Kidney epithelial cell (primary cell): Measurements from ENCODE around the gene KANSL3. TPM values are rescaled to one million over a fixed set of nuclear protein-coding genes. Genes with fewer than 3 reads are reported as not detected.

Experiments
- DNase-seq: peaks from one replicate; pipeline ENCODE4 v3.0.0-alpha.2; 2010; ENCODE audit warnings: low read depth
- H3K27me3 ChIP-seq: 2 replicates; pipeline ENCODE4 v1.6.0; 2011; ENCODE audit warnings: low read length; ENCODE audit not compliant: control insufficient read depth, insufficient read depth
- H3K36me3 ChIP-seq: 2 replicates; pipeline ENCODE4 v1.5.1; 2011; ENCODE audit warnings: low read length; ENCODE audit not compliant: control insufficient read depth, insufficient read depth
- H3K4me3 ChIP-seq: 2 replicates; pipeline ENCODE4 v1.5.1; 2011; ENCODE audit warnings: low read depth, mild to moderate bottlenecking, control low read depth, low read length
- CTCF ChIP-seq: IDR thresholded peaks from 2 replicates; pipeline ENCODE4 v1.5.1; 2011; ENCODE audit warnings: mild to moderate bottlenecking, moderate library complexity, low read length, control low read depth, inconsistent platforms; ENCODE audit not compliant: insufficient read depth, poor library complexity, severe bottlenecking
- total RNA-seq: library from RNA; depleted of rRNA; stranded (reverse); fragments of >200 nt; gene quantifications from 2 replicates; pipeline ENCODE4 v1.2.3, GENCODE V29; 2015

KANSL3 gene
- total RNA-seq, 1 donor from 2014 or later: 33.2 TPM

- no peaks in the 10 kb centered on the region for H3K27me3 ChIP-seq
- peaks cover 5% of the 10 kb centered on the region for H3K36me3 ChIP-seq
- H3K4me3 ChIP-seq: no peak overlapping the region
- DNase-seq: no peak
- TF ChIP-seq CTCF: no peak
Observed at GRCh38 chr2:96594282-96594681, 43.8 kb downstream of the KANSL3 start.

GRCh38 chr2:96591494-96591893 lies 46.6 kb downstream of the KANSL3 start:
- DNase-seq: no peak
- Histone ChIP-seq H3K4me3 (no peak overlapping the region), H3K27me3 (no peaks in the 10 kb centered on the region), H3K36me3 (peaks cover 4% of the 10 kb centered on the region)
- no peak for TF ChIP-seq CTCF

- no peak for TF ChIP-seq CTCF
- DNase-seq: no peak
- no peak overlapping the region for H3K4me3 ChIP-seq
- no peaks in the 10 kb centered on the region for H3K27me3 ChIP-seq
- peaks cover 4% of the 10 kb centered on the region for H3K36me3 ChIP-seq
Observed at GRCh38 chr2:96591054-96591453, 47.1 kb downstream of the KANSL3 start.

- Histone ChIP-seq H3K4me3 (no peak overlapping the region), H3K36me3 (no peaks in the 10 kb centered on the region), H3K27me3 (no peaks in the 10 kb centered on the region)
- no peak for TF ChIP-seq CTCF
- no peak for DNase-seq
Observed at GRCh38 chr2:96587843-96588242, 50.3 kb downstream of the KANSL3 start.

- Histone ChIP-seq H3K36me3 (no peaks in the 10 kb centered on the region), H3K27me3 (no peaks in the 10 kb centered on the region), H3K4me3 (no peak overlapping the region)
- no peak for TF ChIP-seq CTCF
- DNase-seq: no peak
Observed at GRCh38 chr2:96584017-96584416, 54.1 kb downstream of the KANSL3 start.

- TF ChIP-seq CTCF: no peak
- no peak for DNase-seq
- Histone ChIP-seq H3K36me3 (no peaks in the 10 kb centered on the region), H3K4me3 (no peak overlapping the region), H3K27me3 (no peaks in the 10 kb centered on the region)
Observed at GRCh38 chr2:96580771-96581170, 57.3 kb downstream of the KANSL3 start.
